ENCODE measurements around the gene SPOCK1. TPM values are rescaled to one million over a fixed set of nuclear protein-coding genes. Genes with fewer than 3 reads are reported as not detected.

The SPOCK1 gene
- total RNA-seq, 2 experiments from 2014 or later, result not detected

DNA sequence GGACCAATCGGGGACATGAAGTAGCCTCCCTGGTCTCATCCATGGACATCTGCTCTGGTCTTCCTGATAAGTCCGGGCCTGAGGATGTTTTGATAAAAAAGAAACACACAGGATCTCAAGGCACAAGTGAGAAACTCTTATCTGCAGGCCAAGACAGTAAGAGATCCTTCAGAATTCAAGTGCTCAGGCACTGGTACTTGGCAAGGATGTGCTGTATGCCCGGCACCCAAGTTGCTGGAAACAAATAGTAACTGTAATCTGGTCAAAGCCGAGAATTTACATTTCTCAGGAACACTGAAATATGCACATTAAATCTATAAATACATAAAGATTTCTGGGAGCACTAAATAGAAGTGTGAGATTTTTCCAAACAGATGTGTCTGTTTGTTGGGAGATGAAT is 165.7 kb downstream of the SPOCK1 start:
- H3K27me3 Mint-ChIP-seq, result peaks cover 2% of the 10 kb centered on the region
- H3K27ac Mint-ChIP-seq, result no peak overlapping the region
- ChIA-PET CTCF (interaction anchor here (0.9 kb wide), 1 partner anchor 13 kb away, joined by 3 read pairs; no protein-coding TSS in a partner anchor), POLR2A (no interaction called here)
- H3K9me3 Mint-ChIP-seq, result no peaks in the 10 kb centered on the region
- ATAC-seq (no peak), DNase-seq (no peak)
- no peaks in the 10 kb centered on the region for H3K36me3 Mint-ChIP-seq (ENCODE audit: low read depth)
- H3K4me1 Mint-ChIP-seq (ENCODE audit: low read depth), result no peaks in the 10 kb centered on the region
- TF ChIP-seq, protein P1, sequence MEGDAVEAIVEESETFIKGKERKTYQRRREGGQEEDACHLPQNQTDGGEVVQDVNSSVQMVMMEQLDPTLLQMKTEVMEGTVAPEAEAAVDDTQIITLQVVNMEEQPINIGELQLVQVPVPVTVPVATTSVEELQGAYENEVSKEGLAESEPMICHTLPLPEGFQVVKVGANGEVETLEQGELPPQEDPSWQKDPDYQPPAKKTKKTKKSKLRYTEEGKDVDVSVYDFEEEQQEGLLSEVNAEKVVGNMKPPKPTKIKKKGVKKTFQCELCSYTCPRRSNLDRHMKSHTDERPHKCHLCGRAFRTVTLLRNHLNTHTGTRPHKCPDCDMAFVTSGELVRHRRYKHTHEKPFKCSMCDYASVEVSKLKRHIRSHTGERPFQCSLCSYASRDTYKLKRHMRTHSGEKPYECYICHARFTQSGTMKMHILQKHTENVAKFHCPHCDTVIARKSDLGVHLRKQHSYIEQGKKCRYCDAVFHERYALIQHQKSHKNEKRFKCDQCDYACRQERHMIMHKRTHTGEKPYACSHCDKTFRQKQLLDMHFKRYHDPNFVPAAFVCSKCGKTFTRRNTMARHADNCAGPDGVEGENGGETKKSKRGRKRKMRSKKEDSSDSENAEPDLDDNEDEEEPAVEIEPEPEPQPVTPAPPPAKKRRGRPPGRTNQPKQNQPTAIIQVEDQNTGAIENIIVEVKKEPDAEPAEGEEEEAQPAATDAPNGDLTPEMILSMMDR (IDR thresholded peaks at IDR 0.05), result no peak
- H3K4me3 Mint-ChIP-seq, result no peak overlapping the region
- intact Hi-C loops (cut with micrococcal nuclease), result no loop called here

DNA sequence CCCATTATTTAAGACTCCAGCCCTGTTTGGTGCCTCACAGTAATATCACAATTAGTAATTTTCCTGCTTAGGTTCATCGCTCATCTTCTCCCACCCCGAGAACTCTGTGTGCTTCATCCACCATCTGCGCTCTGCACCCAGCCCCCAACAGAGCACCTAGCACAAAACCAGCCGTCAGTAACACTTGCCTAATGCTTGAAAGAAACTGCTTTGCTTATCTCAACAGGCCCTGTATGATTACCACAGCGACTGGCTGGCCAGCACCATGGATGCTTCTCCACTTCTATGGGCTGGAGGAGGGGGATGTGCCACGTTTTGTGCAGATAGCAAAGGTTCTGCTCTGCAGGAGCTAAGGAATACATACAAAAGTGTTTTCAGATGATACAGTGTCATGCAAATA is 166.8 kb downstream of the SPOCK1 start:
- intact Hi-C loops (cut with micrococcal nuclease), result no loop called here
- ChIA-PET POLR2A (no interaction called here), CTCF (interaction anchor here (0.7 to 0.9 kb wide), 2 partner anchors 12 kb away, joined by 3 read pairs; no protein-coding TSS in a partner anchor)
- Mint-ChIP-seq H3K36me3 (ENCODE audit: low read depth) (no peaks in the 10 kb centered on the region), H3K27ac (no peak overlapping the region), H3K4me1 (ENCODE audit: low read depth) (no peaks in the 10 kb centered on the region), H3K9me3 (no peaks in the 10 kb centered on the region), H3K27me3 (peaks cover 2% of the 10 kb centered on the region), H3K4me3 (no peak overlapping the region)
- ATAC-seq (no peak), DNase-seq (no peak)
- TF ChIP-seq, protein P1 (IDR thresholded peaks at IDR 0.05), result no peak

DNA sequence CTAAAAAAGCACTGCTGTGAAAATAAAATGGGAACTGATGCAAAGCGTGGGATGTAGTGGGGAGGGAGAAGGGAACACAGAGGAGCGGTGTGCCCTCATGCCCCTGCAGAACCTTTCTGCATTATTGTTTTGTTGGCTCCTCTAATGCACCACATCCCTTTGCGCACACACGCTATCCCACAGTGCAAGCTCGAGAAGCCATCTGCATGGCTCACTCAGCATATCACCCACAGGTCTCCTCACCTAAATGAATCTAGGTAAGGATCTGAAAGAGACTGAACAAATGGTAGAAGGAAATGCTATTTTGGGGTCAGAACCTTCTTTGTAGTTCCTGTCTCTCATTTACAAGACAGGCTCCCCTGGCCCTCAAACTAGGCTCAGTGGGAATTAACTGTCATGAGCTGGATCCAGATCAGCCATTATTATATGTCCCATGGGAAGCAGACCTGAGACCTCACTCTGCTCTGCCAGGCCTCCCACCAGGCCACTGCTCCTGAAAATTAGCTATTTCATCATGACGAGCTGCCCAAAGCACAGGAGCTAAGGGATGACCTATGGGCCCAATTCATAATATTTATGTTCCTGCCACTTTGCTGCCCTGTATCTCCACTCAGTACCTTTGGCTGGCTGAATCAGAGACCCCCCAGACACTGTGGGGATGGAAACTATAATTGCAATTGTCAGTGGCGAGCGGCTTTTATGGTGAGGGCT is 169.4 kb downstream of the SPOCK1 start:
- Mint-ChIP-seq H3K36me3 (ENCODE audit: low read depth) (no peaks in the 10 kb centered on the region), H3K4me3 (no peak overlapping the region), H3K27ac (no peak overlapping the region), H3K4me1 (ENCODE audit: low read depth) (no peaks in the 10 kb centered on the region), H3K9me3 (no peaks in the 10 kb centered on the region), H3K27me3 (peaks cover 1% of the 10 kb centered on the region)
- ChIA-PET CTCF (interaction anchor here (1.9 kb wide), 1 partner anchor 9 kb away, joined by 8 read pairs; no protein-coding TSS in a partner anchor), POLR2A (no interaction called here)
- ATAC-seq, result no peak
- intact Hi-C loops (cut with micrococcal nuclease), result no loop called here
- DNase-seq, result no peak
- TF ChIP-seq, protein P1 (IDR thresholded peaks at IDR 0.05), result no peak

DNA sequence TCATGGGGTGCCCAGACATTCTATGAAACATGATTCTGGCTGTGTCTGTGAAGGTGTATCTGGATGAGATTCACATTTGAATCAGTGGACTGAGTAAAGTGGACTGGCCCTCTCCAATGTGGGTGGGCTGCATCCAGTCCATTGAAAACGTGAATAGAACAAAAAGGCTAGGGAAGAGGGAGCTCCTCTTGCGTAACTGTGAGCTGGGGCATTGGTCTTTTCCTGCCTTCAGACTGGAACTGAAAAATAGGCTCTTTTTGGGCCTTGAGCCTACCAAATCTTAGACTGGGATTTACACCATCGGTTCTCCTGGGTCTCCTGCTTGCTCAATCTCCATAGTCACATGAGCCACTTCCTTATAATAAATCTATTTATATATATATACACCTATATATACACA is 170.1 kb downstream of the SPOCK1 start:
- CTCF ChIA-PET, result no interaction called here
- H3K9me3 Mint-ChIP-seq, result no peaks in the 10 kb centered on the region
- DNase-seq, result no peak
- ATAC-seq, result no peak
- H3K27ac Mint-ChIP-seq, result no peak overlapping the region
- TF ChIP-seq, protein P1 (IDR thresholded peaks at IDR 0.05), result no peak
- H3K4me1 Mint-ChIP-seq (ENCODE audit: low read depth), result no peaks in the 10 kb centered on the region
- no peak overlapping the region for H3K4me3 Mint-ChIP-seq
- H3K36me3 Mint-ChIP-seq (ENCODE audit: low read depth), result no peaks in the 10 kb centered on the region
- intact Hi-C loops (cut with micrococcal nuclease), result no loop called here
- POLR2A ChIA-PET, result no interaction called here
- H3K27me3 Mint-ChIP-seq, result peaks cover 1% of the 10 kb centered on the region

DNA sequence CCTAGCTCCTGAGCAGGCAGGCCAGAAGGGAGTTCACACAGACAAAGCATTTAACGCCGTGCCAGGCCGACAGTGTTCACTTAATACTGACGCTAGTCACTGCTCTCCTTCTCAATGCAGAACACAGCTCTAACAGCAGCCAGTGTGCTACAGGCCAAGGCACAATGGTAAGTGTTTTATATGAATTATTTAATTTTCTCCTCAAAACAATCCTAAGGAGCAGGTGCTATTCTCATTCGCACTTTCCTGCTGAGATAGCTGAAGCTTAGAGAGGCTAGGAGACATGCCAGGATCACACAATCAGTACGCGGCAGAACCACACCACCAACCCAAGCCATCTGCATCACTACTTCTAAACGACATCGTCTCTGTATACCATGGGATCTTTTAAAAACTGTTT is 170.7 kb downstream of the SPOCK1 start:
- H3K4me3 Mint-ChIP-seq, result no peak overlapping the region
- no peak overlapping the region for H3K27ac Mint-ChIP-seq
- peaks cover 1% of the 10 kb centered on the region for H3K27me3 Mint-ChIP-seq
- H3K4me1 Mint-ChIP-seq (ENCODE audit: low read depth), result no peaks in the 10 kb centered on the region
- ChIA-PET CTCF (no interaction called here), POLR2A (no interaction called here)
- TF ChIP-seq, protein P1 (IDR thresholded peaks at IDR 0.05), result no peak
- intact Hi-C loops (cut with micrococcal nuclease), result no loop called here
- no peaks in the 10 kb centered on the region for H3K9me3 Mint-ChIP-seq
- no peak for DNase-seq
- no peak for ATAC-seq
- no peaks in the 10 kb centered on the region for H3K36me3 Mint-ChIP-seq (ENCODE audit: low read depth)
